Right lobe of liver (tissue), 6 donors: Measurements from ENCODE around the gene COPS7A. TPM values are rescaled to one million over a fixed set of nuclear protein-coding genes. Genes with fewer than 3 reads are reported as not detected.
A peak's percentile ranks its signal among the peaks of the same experiment; 100 is the strongest.

Experiments used
- ATAC-seq, 4 donors: fragments of 200-7000 bp; cut with Tn5 transposase; one replicate each; pipeline ENCODE4 v1.9.1; 2020; ENCODE audit warnings: mild to moderate bottlenecking in 4 of 4, moderate library complexity in 4 of 4
- DNase-seq, 3 donors: peaks; one replicate each; pipeline ENCODE4 v3.0.0-alpha.2; 2020
- H3K27ac ChIP-seq, 3 donors: fragments of 200-600 bp; one replicate each; pipeline ENCODE4 v1.8.0; 2022
- H3K27me3 ChIP-seq, 2 donors: fragments of 200-600 bp; one replicate each; pipeline ENCODE4 v1.8.0; 2022
- H3K36me3 ChIP-seq, 4 donors: fragments of 200-600 bp; sonication (generic) in 1 of 4; one replicate each; pipeline versions ENCODE4 v1.5.1 to v1.8.0; 2017 to 2022; ENCODE audit warnings: control low read depth in 1 of 4
- H3K4me1 ChIP-seq, 4 donors: fragments of 200-600 bp; sonication (generic) in 1 of 4; one replicate each; pipeline versions ENCODE4 v1.5.1 to v1.8.0; 2017 to 2022; ENCODE audit warnings: control low read depth in 1 of 4
- H3K4me3 ChIP-seq, 3 donors: fragments of 200-600 bp; one replicate each; pipeline ENCODE4 v1.8.0; 2022
- H3K9me3 ChIP-seq, 4 donors: fragments of 200-600 bp; sonication (generic) in 1 of 4; one replicate each; pipeline versions ENCODE4 v1.5.1 to v1.8.0; 2017 to 2022; ENCODE audit warnings: control low read depth in 1 of 4
- POLR2A ChIP-seq: fragments of 450-650 bp; IDR thresholded peaks from one replicate; pipeline ENCODE4 v1.6.1; 2017; ENCODE audit warnings: antibody characterized with exemption, mild to moderate bottlenecking
- WGBS: methylation state at CpG from one replicate; pipeline ENCODE4 v1.1.6; 2018; ENCODE audit warnings: low coverage, low lambda C conversion rate; ENCODE audit not compliant: insufficient coverage; ENCODE audit errors: missing lambda C conversion rate; 5-methylcytosine and 5-hydroxymethylcytosine counted together
- intact Hi-C, 2 donors: fragments of 100-400 bp; cut with DNase I; formaldehyde crosslinking; loops; one replicate each; pipeline versions ENCODE4 v1.11.2 to v1.14.1; 2022
- total RNA-seq, 6 experiments: library from RNA; depleted of rRNA in 2 of 6; stranded (reverse); fragments of >200 nt in 2 of 6; fragmentation: NEBNext Ultra II Directional in 3 of 6; extraction: Animal tissue kit (Norgen Biotek cat#: 25700) in 3 of 6; gene quantifications; one replicate each; pipeline versions ENCODE4 v1.1.0 to v1.2.4, GENCODE V29; 2016 to 2023
- TF ChIP-seq, protein P1 (sequence below), 4 donors: fragments of 200-600 bp in 3 of 4; fragments of 450-650 bp in 1 of 4; IDR thresholded peaks; one replicate each; pipeline versions ENCODE4 v1.5.1 to v1.8.0; 2016 to 2022; ENCODE audit warnings: antibody characterized with exemption in 4 of 4, mild to moderate bottlenecking in 2 of 4
- donor health status: DM: no; HTN: yes; CAD: no.
- donor health status: DM: no; HTN: no; CAD: no.
- donor health status: DM: no; HTN: no; CAD: no.
- donor health status: DM: no; HTN: yes; CAD: no.
- donor health status: DM: no; HTN: yes; CAD: no.

Gene COPS7A
- total RNA-seq, 6 experiments from 2014 or later, result 26.7 to 49.5 (median 30.6) TPM

DNA sequence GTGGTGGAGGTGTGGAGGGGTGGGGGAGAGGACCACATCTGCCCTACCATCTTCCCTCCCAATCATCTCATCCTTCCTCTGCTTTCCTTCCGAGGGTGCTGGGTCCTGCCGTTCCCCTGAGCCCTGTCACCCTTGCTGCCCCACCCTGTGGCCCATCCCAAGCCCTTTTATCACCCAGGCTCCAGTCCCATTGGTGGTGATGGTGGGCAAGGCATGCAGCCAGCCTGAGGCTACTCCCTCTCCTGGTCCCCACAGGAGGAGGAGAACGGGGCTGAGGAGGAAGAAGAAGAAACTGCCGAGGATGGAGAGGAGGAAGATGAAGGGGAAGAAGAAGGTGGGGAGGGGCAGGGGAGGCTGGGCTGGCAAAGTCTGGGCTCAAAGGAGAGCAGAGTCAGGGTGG, 45.8 kb downstream of the COPS7A start:
- intact Hi-C loops, result no loop called here
- H3K27ac ChIP-seq, result peak overlapping the region in 1 of 3 donors; percentile 4
- no peaks in the 10 kb centered on the region for H3K27me3 ChIP-seq
- no peaks in the 10 kb centered on the region for H3K9me3 ChIP-seq
- peaks cover 0 to 17% (median 5%) of the 10 kb centered on the region in 4 donors for H3K36me3 ChIP-seq
- DNase-seq, result no peak
- no peak overlapping the region for H3K4me3 ChIP-seq
- 33% methylated on average over 4 of the region's 4 CpGs for WGBS
- no peak for ATAC-seq
- peaks cover 0 to 52% (median 5%) of the 10 kb centered on the region in 4 donors for H3K4me1 ChIP-seq
- TF ChIP-seq, protein P1, sequence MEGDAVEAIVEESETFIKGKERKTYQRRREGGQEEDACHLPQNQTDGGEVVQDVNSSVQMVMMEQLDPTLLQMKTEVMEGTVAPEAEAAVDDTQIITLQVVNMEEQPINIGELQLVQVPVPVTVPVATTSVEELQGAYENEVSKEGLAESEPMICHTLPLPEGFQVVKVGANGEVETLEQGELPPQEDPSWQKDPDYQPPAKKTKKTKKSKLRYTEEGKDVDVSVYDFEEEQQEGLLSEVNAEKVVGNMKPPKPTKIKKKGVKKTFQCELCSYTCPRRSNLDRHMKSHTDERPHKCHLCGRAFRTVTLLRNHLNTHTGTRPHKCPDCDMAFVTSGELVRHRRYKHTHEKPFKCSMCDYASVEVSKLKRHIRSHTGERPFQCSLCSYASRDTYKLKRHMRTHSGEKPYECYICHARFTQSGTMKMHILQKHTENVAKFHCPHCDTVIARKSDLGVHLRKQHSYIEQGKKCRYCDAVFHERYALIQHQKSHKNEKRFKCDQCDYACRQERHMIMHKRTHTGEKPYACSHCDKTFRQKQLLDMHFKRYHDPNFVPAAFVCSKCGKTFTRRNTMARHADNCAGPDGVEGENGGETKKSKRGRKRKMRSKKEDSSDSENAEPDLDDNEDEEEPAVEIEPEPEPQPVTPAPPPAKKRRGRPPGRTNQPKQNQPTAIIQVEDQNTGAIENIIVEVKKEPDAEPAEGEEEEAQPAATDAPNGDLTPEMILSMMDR (IDR thresholded peaks at IDR 0.05), result no peak
- no peak for TF ChIP-seq POLR2A

- 64% methylated on average over 7 of the region's 12 CpGs for WGBS
- Histone ChIP-seq H3K27me3 (no peaks in the 10 kb centered on the region), H3K9me3 (no peaks in the 10 kb centered on the region), H3K4me1 (peaks cover 0 to 52% (median 6%) of the 10 kb centered on the region in 4 donors), H3K36me3 (peaks cover 0 to 17% (median 5%) of the 10 kb centered on the region in 4 donors), H3K27ac (no peak overlapping the region), H3K4me3 (no peak overlapping the region)
- ATAC-seq (no peak), DNase-seq (no peak)
- intact Hi-C loops, result no loop called here
- no peak for TF ChIP-seq POLR2A
- TF ChIP-seq, protein P1 (IDR thresholded peaks at IDR 0.05), result no peak
Measured at GRCh38 chr12:6770094-6770493, 46.2 kb downstream of the COPS7A start.

DNA sequence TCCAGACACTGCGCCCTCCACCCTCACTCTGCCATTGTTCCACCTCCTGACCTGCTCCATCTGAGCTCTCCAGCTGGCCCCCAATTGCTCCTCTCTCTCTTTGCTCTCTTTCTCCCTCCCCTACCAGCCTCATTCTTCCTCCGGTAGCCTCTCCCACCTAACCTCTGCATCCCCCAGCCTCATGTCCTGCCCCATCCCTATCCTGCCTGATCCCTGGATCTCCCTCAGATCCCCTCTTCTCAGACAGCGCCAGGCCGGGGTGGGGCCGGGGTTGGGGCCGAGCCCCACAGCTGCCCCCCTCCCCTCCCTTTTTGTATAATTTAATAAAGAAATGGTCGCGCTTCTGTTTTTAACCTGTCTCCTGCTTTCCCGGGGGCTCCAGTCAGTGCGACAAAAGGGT, 46.8 kb downstream of the COPS7A start:
- DNase-seq, result no peak
- intact Hi-C loops, result no loop called here

GRCh38 chr12:6771091-6771495, 47.2 kb downstream of the COPS7A start:
- intact Hi-C loops, result no loop called here
- peaks cover 0 to 56% (median 9%) of the 10 kb centered on the region in 4 donors for H3K4me1 ChIP-seq
- H3K4me3 ChIP-seq, result no peak overlapping the region
- WGBS, result no CpG with 5 or more reads among the region's 4 CpGs
- DNase-seq (peak in 1 of 3 donors; percentile 54), ATAC-seq (peak in 3 of 4 donors; percentile 4 to 14 (median 5))
- TF ChIP-seq, protein P1 (IDR thresholded peaks at IDR 0.05), result no peak
- no peak for TF ChIP-seq POLR2A
- no peak overlapping the region for H3K27ac ChIP-seq
- H3K36me3 ChIP-seq, result peaks cover 0 to 17% (median 5%) of the 10 kb centered on the region in 4 donors
- no peaks in the 10 kb centered on the region for H3K9me3 ChIP-seq
- no peaks in the 10 kb centered on the region for H3K27me3 ChIP-seq

More for the DNA sequence above, 46.8 kb downstream of the COPS7A start:
- TF ChIP-seq, protein P1 (IDR thresholded peaks at IDR 0.05), result no peak
- Histone ChIP-seq H3K9me3 (no peaks in the 10 kb centered on the region), H3K27ac (no peak overlapping the region), H3K36me3 (peaks cover 0 to 17% (median 5%) of the 10 kb centered on the region in 4 donors), H3K4me3 (no peak overlapping the region), H3K4me1 (peaks cover 0 to 52% (median 7%) of the 10 kb centered on the region in 4 donors), H3K27me3 (no peaks in the 10 kb centered on the region)
- WGBS, result 84% methylated on average over 5 of the region's 10 CpGs
- no peak for ATAC-seq
